Upper lobe of left lung (tissue), 6 donors: ENCODE measurements around the gene PRELP. TPM values are rescaled to one million over a fixed set of nuclear protein-coding genes. Genes with fewer than 3 reads are reported as not detected.

Experiments
- ATAC-seq, 2 donors: fragments of 200-7000 bp; cut with Tn5 transposase; one replicate each; pipeline ENCODE4 v1.9.1; 2022; ENCODE audit warnings: mild to moderate bottlenecking in 2 of 2, moderate library complexity in 2 of 2; ENCODE audit not compliant: low FRiP score in 2 of 2
- DNase-seq, 2 donors: peaks; one replicate each; pipeline ENCODE4 v3.0.0-alpha.2; 2019 to 2020
- H3K27ac ChIP-seq, 4 donors: fragments of 200-600 bp; sonication (generic); one replicate each; pipeline ENCODE4 v1.5.1; 2016 to 2019
- H3K27me3 ChIP-seq, 4 donors: fragments of 200-600 bp; sonication (generic); one replicate each; pipeline ENCODE4 v1.5.1; 2017 to 2019
- H3K36me3 ChIP-seq, 4 donors: fragments of 200-600 bp; sonication (generic); one replicate each; pipeline ENCODE4 v1.5.1; 2016 to 2019
- H3K4me1 ChIP-seq, 4 donors: fragments of 200-600 bp; sonication (generic); one replicate each; pipeline ENCODE4 v1.5.1; 2018 to 2019
- H3K4me3 ChIP-seq, 4 donors: fragments of 200-600 bp; sonication (generic); one replicate each; pipeline ENCODE4 v1.5.1; 2017 to 2019; ENCODE audit warnings: mild to moderate bottlenecking in 2 of 4, moderate library complexity in 1 of 4
- H3K9me3 ChIP-seq, 4 donors: fragments of 200-600 bp; sonication (generic); one replicate each; pipeline ENCODE4 v1.5.1; 2018 to 2019
- EP300 ChIP-seq, 4 donors: sonication (generic); formaldehyde crosslinking; IDR thresholded peaks; one replicate each; pipeline ENCODE4 v1.5.1; 2017; ENCODE audit warnings: antibody characterized with exemption in 4 of 4, control low read depth in 2 of 4
- POLR2A ChIP-seq, 4 donors: fragments of 450-650 bp; IDR thresholded peaks; one replicate each; pipeline ENCODE4 v1.5.1; 2016 to 2017; ENCODE audit warnings: antibody characterized with exemption in 4 of 4, mild to moderate bottlenecking in 2 of 4
- POLR2AphosphoS5 ChIP-seq, 2 donors: sonication (generic); formaldehyde crosslinking; IDR thresholded peaks; one replicate each; pipeline ENCODE4 v1.5.1; 2017; ENCODE audit warnings: antibody characterized with exemption in 2 of 2
- WGBS, 2 donors: methylation state at CpG; one replicate each; pipeline ENCODE4 v1.1.5; 2017 to 2018; 5-methylcytosine and 5-hydroxymethylcytosine counted together
- total RNA-seq, 6 donors: library from RNA; depleted of rRNA in 4 of 6; stranded (reverse); fragments of >200 nt in 4 of 6; gene quantifications; one replicate each; pipeline versions ENCODE4 v1.1.0 to v1.2.1, GENCODE V29; 2016 to 2021
- TF ChIP-seq, protein P1 (sequence below), 6 experiments: fragments of 450-650 bp in 4 of 6; fragments of 200-600 bp in 2 of 6; sonication (generic) in 2 of 6; IDR thresholded peaks; one replicate each; pipeline ENCODE4 v1.5.1; 2016 to 2019; ENCODE audit warnings: antibody characterized with exemption in 6 of 6
- donor health status: DM: no; HTN: no; CAD: no; lungs with moderate emphysema.
- donor health status: DM: no; HTN: yes; CAD: no; lungs with severe emphysema.

Gene PRELP
- total RNA-seq, 6 donors from 2014 or later: 30.4 to 104 (median 47.3) TPM

DNA sequence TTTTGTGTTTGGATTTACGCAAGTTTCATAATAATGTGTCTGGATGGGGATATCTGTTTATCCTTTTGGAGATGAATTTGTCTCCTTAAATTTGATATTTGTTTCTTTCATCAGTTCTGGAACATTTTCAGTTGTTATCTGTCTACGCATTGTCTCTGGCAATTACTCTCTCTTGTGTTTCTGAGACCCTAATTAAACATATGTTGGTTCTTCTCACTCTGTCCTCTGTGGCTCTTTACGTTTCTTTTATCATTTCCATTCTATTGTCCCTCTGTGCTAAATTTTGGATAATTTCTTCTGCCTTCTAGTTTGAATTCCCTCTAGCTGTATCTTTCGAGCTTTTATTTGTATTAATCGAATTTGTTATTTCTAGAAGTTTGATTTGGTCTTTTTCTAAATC lies 17.5 kb upstream of the PRELP start:
- 93 to 98% methylated on average over 5 of the region's 5 CpGs for WGBS, 2 donors
- ATAC-seq (no peak), DNase-seq (no peak)
- no peaks in the 10 kb centered on the region for H3K4me1 ChIP-seq
- no peaks in the 10 kb centered on the region for H3K9me3 ChIP-seq
- H3K36me3 ChIP-seq: no peaks in the 10 kb centered on the region
- no peak overlapping the region for H3K27ac ChIP-seq
- no peak for TF ChIP-seq POLR2AphosphoS5 (IDR thresholded peaks at IDR 0.05)
- TF ChIP-seq, protein P1, sequence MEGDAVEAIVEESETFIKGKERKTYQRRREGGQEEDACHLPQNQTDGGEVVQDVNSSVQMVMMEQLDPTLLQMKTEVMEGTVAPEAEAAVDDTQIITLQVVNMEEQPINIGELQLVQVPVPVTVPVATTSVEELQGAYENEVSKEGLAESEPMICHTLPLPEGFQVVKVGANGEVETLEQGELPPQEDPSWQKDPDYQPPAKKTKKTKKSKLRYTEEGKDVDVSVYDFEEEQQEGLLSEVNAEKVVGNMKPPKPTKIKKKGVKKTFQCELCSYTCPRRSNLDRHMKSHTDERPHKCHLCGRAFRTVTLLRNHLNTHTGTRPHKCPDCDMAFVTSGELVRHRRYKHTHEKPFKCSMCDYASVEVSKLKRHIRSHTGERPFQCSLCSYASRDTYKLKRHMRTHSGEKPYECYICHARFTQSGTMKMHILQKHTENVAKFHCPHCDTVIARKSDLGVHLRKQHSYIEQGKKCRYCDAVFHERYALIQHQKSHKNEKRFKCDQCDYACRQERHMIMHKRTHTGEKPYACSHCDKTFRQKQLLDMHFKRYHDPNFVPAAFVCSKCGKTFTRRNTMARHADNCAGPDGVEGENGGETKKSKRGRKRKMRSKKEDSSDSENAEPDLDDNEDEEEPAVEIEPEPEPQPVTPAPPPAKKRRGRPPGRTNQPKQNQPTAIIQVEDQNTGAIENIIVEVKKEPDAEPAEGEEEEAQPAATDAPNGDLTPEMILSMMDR (IDR thresholded peaks at IDR 0.05): no peak
- TF ChIP-seq POLR2A (IDR thresholded peaks at IDR 0.05): no peak
- no peaks in the 10 kb centered on the region for H3K27me3 ChIP-seq
- no peak overlapping the region for H3K4me3 ChIP-seq

DNA sequence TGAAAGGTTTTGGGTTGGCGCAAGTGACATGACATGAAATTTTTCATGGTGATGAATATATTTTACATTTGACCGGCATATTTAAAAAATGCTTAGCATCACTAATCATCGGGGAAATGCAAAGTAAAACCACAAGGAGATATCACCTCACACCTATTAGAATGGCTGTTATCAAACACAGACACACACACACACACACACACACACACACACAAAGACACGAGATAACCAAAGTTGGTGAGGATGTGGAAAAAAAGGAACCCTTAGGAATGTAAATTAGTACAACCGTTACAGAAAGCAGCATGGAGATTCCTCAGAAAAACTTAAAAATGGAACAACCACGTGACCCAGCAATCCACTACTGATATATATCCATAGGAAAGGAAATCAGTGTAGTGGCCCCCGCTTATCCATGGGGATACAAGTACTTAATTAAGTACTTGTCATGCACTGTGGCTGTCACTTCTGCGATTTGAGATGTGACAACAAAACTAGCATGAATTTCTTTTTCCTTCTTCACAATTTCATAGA lies 15.9 kb upstream of the PRELP start:
- no peak for ATAC-seq
- H3K4me3 ChIP-seq: no peak overlapping the region
- H3K9me3 ChIP-seq: no peaks in the 10 kb centered on the region
- H3K27me3 ChIP-seq: no peaks in the 10 kb centered on the region
- H3K4me1 ChIP-seq: peaks cover 0 to 5% (median 2%) of the 10 kb centered on the region in 4 donors
- TF ChIP-seq POLR2A (IDR thresholded peaks at IDR 0.05): no peak
- no peak for DNase-seq
- no peak overlapping the region for H3K27ac ChIP-seq
- 69 to 74% methylated on average over 8 of the region's 8 CpGs for WGBS, 2 donors
- H3K36me3 ChIP-seq: no peaks in the 10 kb centered on the region

DNA sequence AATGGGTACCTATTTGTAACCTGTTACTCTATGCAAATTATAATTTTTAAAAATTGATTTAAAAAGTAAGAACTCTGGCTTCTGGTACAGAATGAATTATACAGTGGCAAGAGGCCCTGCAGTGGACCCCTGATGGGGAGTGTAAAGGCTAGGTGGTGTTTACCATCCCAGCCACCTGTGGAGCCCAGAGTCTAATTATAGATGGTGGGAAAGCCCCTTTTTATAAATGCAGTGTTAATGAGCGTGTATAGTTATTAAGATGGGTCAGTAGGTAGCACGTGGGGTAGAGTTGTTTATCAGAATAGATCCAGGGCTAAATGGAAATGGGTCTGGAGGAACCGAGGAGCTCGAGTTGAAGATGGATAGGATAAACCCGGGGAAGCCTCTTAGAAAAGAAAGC lies 13.9 kb upstream of the PRELP start:
- no peak for DNase-seq
- no peak for ATAC-seq
- H3K4me1 ChIP-seq: peaks cover 5 to 11% (median 8%) of the 10 kb centered on the region in 4 donors
- H3K4me3 ChIP-seq: no peak overlapping the region
- no peak overlapping the region for H3K27ac ChIP-seq
- H3K36me3 ChIP-seq: no peaks in the 10 kb centered on the region
- H3K27me3 ChIP-seq: no peaks in the 10 kb centered on the region
- TF ChIP-seq POLR2A (IDR thresholded peaks at IDR 0.05) (no peak), EP300 (IDR thresholded peaks at IDR 0.05) (no peak), POLR2AphosphoS5 (IDR thresholded peaks at IDR 0.05) (no peak)
- TF ChIP-seq, protein P1 (IDR thresholded peaks at IDR 0.05): no peak
- WGBS, 2 donors: 71 to 73% methylated on average over 5 of the region's 5 CpGs
- H3K9me3 ChIP-seq: no peaks in the 10 kb centered on the region

DNA sequence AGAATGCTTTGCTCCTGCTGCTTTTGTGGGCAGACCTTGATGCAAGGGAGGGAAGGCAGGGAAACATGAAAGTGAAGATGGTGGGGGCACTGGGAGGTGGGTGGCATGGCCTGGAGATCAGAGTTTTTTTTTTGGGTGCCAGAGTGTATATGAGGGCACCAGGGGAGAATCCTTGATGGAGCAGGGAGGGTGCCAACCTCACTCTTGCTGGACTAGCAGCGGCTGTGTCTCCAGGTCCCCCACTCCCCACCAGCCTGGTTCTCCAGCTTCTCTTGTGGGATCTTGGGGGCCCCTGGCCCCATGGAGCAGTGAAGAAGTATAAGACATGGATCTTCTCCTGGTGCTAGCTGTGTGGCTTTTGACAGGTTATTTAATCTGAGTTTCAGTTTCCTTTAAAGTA lies 13.5 kb upstream of the PRELP start:
- 100% methylated on average over 1 of the region's 1 CpG for WGBS, 2 donors
- TF ChIP-seq POLR2AphosphoS5 (IDR thresholded peaks at IDR 0.05): no peak
- TF ChIP-seq EP300 (IDR thresholded peaks at IDR 0.05): no peak
- TF ChIP-seq POLR2A (IDR thresholded peaks at IDR 0.05): no peak
- TF ChIP-seq, protein P1 (IDR thresholded peaks at IDR 0.05): no peak
- H3K36me3 ChIP-seq: no peaks in the 10 kb centered on the region
- no peaks in the 10 kb centered on the region for H3K9me3 ChIP-seq
- no peaks in the 10 kb centered on the region for H3K27me3 ChIP-seq
- no peak overlapping the region for H3K27ac ChIP-seq
- DNase-seq (no peak), ATAC-seq (no peak)
- H3K4me1 ChIP-seq: peaks cover 6 to 11% (median 9%) of the 10 kb centered on the region in 4 donors
- no peak overlapping the region for H3K4me3 ChIP-seq

DNA sequence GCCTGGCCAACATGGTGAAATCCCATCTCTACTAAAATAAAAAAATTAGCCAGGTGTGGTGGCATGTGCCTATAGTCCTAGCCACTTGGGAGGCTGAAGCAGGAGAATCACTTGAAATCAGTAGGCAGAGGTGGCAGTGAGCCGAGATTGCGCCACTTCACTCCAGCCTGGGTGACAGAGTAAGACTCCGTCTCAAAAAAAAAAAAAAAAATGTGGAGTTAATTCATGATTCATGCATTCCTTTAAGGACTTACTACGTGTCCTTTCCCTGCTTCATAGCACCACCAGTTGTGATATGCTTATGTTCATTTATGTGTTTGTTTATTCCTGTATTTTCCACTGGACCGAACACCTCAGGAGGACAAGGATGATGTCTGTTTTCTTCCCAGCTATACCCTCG lies 12.7 kb upstream of the PRELP start:
- Histone ChIP-seq H3K36me3 (no peaks in the 10 kb centered on the region), H3K27me3 (no peaks in the 10 kb centered on the region), H3K27ac (peak overlapping the region; percentile 49 to 81 (median 74)), H3K4me3 (no peak overlapping the region), H3K9me3 (no peaks in the 10 kb centered on the region), H3K4me1 (peaks cover 6 to 11% (median 10%) of the 10 kb centered on the region in 4 donors)
- peak in 1 of 2 donors; percentile 31 for TF ChIP-seq POLR2AphosphoS5 (IDR thresholded peaks at IDR 0.05)
- TF ChIP-seq, protein P1 (IDR thresholded peaks at IDR 0.05): no peak
- DNase-seq: peak in 1 of 2 donors; percentile 87
- ATAC-seq: peak; percentile 58 to 79
- 54 to 68% methylated on average over 6 of the region's 6 CpGs for WGBS, 2 donors
